Astrocyte of the cerebellum (primary cell): Measurements from ENCODE around the gene GLCCI1.

Experiments
- DNase-seq: peaks from one replicate; pipeline ENCODE4 v3.0.0-alpha.2; 2011; ENCODE audit warnings: low read depth
- H3K4me3 ChIP-seq: 2 replicates; pipeline ENCODE4 v1.5.1; 2011; ENCODE audit warnings: mild to moderate bottlenecking, low read depth, low read length, moderate library complexity
- CTCF ChIP-seq: IDR thresholded peaks from 2 replicates; pipeline ENCODE4 v1.5.1; 2012; ENCODE audit warnings: low read length, low read depth, moderate library complexity, mild to moderate bottlenecking; ENCODE audit errors: missing control alignments
- in situ Hi-C: cut with HindIII; loops from 2 replicates; pipeline ENCODE4 v1.10.0; 2017; ENCODE audit warnings: low sequenced_read_pairs

GLCCI1 gene

GRCh38 chr7:7968544-7969305 is at the start of gene GLCCI1:
TSS of gene GLCCI1 (plus strand) at chr7:7968796. CDS start at chr7:7969351, 555 bp downstream.
- DNase-seq: peak; percentile 94
- H3K4me3 ChIP-seq: peak within 1 kb of the TSS; percentile 82
- no peak for TF ChIP-seq CTCF
- in situ Hi-C loops: no loop called here

GRCh38 chr7:7919449-7919945 is 49.1 kb upstream of the GLCCI1 start:
- no peak for TF ChIP-seq CTCF
- no peak for DNase-seq
- in situ Hi-C loops: no loop called here
- no peak overlapping the region for H3K4me3 ChIP-seq

- in situ Hi-C loops: no loop called here
- DNase-seq: no peak
- no peak overlapping the region for H3K4me3 ChIP-seq
- no peak for TF ChIP-seq CTCF
Observed at GRCh38 chr7:7920056-7920455, 48.5 kb upstream of the GLCCI1 start.

GRCh38 chr7:7920481-7920880 is 48.1 kb upstream of the GLCCI1 start:
- in situ Hi-C loops: no loop called here
- H3K4me3 ChIP-seq: no peak overlapping the region
- no peak for TF ChIP-seq CTCF
- no peak for DNase-seq

- no peak for TF ChIP-seq CTCF
- in situ Hi-C loops: no loop called here
- no peak for DNase-seq
- H3K4me3 ChIP-seq: no peak overlapping the region
Observed at GRCh38 chr7:7921830-7922229, 46.8 kb upstream of the GLCCI1 start.

GRCh38 chr7:7922684-7923385 is 45.8 kb upstream of the GLCCI1 start:
- TF ChIP-seq CTCF: no peak
- in situ Hi-C loops: no loop called here
- no peak for DNase-seq
- H3K4me3 ChIP-seq: no peak overlapping the region
